ENCODE results near the gene SMARCA4.
"Not testable (repeated sequence)": the region's sequence is repeated elsewhere in the genome, so short reads cannot be mapped to it uniquely, and the experiment has no call there.

Gene SMARCA4

DNA sequence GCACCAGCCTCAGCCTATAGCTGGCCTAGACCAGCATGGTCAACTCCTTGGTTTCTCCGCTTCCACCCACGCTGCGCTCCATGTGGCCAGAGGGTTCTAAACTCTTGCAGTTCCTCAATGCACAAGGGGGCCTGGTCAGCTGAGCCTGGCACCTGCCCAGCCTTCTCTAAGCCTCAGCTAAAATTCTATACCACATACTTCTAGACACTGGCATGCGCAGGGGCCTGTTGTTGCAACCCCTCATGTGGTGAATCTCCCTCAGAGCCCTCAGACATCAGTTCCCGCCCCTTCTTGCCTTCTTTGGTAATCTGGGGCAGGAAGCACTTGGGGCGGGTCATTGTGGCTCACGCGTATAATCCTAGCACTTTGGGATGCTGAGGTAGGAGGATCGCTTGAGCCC, 108.7 kb downstream of the SMARCA4 start:
- no peak for DNase-seq (ENCODE audit: low spot score)

DNA sequence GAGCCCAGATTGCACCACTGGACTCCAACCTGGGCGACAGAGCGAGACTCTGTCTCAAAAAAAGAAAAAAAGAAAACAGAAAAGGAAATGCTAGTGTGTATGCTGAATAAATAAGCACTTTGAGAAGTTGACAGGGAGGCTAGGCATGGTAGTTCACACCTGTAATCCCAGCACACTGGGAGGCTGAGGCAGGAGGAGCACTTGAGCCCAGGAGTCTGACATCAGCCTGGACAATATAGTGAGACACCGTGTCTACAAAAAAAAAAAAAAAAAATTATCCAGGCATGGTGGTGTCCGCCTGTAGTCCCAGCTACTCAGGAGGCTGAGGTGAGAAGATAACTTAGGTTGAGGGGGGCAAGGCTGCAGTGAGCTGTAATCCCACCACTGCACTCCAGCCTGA, 109.3 kb downstream of the SMARCA4 start:
- DNase-seq (ENCODE audit: low spot score) = no peak

DNA sequence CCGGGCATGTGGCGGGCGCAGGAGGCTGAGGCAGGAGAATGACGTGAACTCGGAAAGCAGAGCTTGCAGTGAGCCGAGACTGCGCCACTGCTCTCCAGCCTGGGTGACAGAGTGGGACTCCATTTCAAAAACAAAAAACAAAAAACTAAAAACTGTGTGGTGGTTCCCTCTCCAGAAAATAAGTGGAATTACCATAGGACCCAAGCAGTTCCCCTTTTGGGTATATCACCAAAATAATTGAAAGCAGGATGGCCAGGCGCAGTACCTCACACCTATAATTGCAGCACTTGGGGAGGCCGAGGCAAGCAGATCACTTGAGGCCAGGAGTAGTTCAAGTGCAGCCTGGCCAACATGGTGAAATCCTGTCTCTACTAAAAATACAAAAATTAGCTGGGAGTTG, 112.7 kb downstream of the SMARCA4 start:
- DNase-seq (ENCODE audit: low spot score) = no peak

DNA sequence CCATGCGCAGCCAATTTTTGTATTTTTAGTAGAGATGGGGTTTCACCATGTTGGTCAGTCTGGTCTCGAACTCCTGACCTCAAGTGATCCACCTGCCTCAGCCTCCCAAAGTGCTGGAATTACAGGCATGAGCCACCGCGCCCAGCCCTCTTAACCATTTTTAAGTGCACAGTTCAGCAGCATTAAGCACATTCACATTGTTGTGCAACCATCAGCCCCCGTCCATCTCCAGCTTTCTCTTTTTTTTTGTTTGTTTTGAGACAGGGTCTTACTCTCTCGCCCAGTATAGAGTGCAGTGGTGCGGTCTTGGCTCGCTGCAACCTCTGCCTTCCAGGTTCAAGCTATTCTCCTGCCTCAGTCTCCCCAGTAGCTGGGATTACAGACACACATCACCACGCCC, 116.0 kb downstream of the SMARCA4 start:
- not testable (repeated sequence) for DNase-seq (ENCODE audit: low spot score)

DNA sequence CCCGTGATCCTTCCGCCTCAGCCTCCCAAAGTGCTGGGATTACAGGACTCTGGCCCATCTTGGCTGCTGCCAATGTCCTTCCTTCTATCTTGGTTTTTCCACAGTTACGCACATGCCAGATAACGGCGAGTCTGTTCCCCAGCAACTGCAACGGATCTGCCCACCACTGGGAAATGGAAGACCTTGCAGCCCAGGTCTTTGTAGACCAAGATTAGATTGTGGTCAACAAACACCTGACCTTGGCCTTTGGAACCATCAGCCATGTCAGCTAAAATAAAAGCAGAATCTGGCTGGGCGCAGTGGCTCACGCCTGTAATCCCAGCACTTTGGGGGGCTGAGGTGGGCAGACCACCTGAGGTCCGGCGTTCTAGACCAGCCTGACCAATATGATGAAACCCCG, 118.1 kb downstream of the SMARCA4 start:
- DNase-seq (ENCODE audit: low spot score) = no peak

DNA sequence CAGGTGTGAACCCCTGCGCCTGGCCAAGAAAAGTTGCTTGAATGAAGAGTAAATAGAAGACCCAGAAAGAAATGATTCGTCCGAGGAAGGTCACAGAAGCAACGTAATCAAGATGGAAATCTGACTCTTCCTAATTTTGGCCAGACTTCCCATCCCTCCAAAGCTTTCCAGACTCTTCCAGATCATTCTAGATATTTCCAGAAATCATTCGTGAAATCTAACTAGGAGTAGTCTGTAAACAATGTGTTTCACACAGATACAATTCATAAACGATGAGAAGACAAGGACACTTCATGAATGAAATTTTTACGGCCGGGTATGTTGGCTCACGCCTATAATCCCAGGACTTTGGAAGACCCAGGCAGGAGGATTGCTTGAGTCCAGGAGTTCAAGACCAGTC, 119.2 kb downstream of the SMARCA4 start:
- no peak for DNase-seq (ENCODE audit: low spot score)

DNA sequence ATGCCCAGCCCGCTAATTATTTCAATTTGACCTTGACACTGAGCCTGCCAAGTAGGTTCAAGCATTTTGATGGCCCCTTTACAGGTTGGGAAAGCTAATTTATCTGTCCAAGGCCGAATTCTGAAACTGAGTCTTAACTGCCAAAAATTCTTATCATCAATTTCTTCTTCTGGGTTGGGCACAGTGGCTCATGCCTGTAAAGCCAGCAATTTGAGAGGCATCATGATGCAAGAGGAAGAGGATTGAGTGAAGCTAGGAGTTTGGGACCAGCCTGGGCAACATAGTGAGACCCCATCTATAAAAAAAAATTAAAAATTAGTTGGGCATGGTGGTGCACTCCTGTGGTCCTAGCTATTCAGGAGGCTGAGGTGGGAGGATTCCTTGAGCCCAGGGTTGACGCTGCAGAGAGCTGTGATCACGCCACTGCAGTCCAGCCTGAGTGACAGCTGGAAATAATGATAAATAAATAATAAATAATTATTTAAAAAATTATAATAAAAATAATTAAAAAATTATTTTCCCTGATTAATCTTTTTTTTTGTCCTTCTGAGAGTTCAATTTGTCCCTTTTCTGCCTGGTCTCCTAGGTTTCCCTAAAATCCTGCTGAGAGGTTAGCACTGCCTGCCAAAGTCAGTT, 127.2 kb downstream of the SMARCA4 start:
- DNase-seq (ENCODE audit: low spot score) = no peak

DNA sequence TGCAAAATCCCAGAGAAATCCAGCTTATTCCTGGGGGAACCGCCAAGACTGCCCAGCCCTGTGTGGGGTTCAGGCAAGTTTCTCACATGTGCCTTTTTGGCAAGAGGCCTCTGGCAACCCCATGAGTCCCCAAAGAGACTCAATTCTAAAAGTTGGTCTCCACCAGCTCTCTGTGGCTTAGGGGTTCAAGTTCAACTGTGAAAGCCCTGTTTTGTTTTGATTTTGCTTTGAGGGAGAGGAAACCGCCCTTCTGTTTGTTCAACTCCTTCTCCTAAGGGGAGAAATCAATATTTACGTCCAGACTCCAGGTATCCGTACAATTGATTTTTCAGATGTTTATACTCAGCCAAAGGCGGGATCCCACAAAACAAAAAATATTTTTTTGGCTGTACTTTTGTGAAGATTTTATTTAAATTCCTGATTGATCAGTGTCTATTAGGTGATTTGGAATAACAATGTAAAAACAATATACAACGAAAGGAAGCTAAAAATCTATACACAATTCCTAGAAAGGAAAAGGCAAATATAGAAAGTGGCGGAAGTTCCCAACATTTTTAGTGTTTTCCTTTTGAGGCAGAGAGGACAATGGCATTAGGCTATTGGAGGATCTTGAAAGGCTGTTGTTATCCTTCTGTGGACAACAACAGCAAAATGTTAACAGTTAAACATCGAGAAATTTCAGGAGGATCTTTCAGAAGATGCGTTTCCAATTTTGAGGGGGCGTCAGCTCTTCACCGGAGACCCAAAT, 127.8 kb downstream of the SMARCA4 start:
- no peak for DNase-seq (ENCODE audit: low spot score)

DNA sequence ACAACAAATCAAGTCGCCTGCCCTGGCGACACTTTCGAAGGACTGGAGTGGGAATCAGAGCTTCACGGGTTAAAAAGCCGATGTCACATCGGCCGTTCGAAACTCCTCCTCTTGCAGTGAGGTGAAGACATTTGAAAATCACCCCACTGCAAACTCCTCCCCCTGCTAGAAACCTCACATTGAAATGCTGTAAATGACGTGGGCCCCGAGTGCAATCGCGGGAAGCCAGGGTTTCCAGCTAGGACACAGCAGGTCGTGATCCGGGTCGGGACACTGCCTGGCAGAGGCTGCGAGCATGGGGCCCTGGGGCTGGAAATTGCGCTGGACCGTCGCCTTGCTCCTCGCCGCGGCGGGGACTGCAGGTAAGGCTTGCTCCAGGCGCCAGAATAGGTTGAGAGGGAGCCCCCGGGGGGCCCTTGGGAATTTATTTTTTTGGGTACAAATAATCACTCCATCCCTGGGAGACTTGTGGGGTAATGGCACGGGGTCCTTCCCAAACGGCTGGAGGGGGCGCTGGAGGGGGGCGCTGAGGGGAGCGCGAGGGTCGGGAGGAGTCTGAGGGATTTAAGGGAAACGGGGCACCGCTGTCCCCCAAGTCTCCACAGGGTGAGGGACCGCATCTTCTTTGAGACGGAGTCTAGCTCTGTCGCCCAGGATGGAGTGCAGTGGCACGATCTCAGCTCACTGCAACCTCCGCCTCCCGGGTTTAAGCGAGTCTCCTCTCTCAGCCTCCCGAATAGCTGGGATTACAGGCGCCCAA, 128.6 kb downstream of the SMARCA4 start, which contains the start of gene LDLR:
Gene LDLR (plus strand): TSS at position 210 of the 760 bp plus-strand sequence. CDS start 86 bp downstream, at position 296.
- peak; percentile 77 for DNase-seq (ENCODE audit: low spot score)

DNA sequence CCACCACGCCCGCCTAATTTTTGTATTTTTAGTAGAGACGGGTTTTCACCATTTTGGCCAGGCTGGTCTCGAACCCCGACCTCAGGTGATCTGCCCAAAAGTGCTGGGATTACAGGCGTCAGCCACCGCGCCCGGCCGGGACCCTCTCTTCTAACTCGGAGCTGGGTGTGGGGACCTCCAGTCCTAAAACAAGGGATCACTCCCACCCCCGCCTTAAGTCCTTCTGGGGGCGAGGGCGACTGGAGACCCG, 129.1 kb downstream of the SMARCA4 start:
- not testable (repeated sequence) for DNase-seq (ENCODE audit: low spot score)

DNA sequence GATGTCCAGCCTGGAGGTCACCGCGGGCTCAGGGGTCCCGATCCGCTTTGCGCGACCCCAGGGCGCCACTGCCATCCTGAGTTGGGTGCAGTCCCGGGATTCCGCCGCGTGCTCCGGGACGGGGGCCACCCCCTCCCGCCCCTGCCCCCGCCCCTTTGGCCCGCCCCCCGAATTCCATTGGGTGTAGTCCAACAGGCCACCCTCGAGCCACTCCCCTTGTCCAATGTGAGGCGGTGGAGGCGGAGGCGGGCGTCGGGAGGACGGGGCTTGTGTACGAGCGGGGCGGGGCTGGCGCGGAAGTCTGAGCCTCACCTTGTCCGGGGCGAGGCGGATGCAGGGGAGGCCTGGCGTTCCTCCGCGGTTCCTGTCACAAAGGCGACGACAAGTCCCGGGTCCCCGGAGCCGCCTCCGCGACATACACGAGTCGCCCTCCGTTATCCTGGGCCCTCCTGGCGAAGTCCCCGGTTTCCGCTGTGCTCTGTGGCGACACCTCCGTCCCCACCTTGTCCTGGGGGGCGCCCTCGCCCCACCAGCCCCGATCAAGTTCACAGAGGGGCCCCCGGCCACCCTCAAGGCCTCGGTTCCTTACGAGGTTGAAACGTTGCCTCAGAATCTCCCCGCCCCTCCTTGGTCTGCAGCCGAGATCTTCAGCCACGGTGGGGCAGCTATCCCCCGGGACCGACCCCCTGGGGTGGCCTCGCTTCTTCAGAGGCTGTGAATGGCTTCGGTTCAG, 129.6 kb downstream of the SMARCA4 start:
- DNase-seq (ENCODE audit: low spot score) = peak; percentile 67

DNA sequence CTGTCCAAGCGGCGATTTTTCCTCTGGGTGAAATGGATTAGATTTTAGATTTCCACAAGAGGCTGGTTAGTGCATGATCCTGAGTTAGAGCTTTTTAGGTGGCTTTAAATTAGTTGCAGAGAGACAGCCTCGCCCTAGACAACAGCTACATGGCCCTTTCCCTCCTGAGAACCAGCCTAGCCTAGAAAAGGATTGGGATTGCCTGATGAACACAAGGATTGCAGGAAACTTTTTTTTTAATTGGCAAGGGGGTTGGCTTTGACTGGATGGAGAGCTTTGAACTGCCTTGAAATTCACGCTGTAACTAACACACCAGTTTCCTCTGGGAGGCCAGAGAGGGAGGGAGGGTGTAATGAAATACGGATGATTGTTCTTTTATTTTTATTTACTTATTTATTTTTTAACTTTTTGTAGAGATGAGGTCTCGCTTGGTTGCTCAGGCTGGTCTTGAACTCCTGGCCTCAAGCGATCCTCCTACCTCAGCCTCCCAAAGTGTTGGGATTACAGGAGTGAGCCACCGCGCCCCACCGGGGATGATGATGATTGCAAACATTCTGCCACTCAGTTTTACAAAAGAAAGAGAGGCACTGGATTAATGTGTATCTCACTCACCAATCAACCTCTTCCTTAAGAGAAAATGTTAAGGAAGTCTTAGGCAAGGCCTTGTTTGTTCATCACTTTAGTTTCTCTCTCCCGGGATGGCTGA, 130.3 kb downstream of the SMARCA4 start:
- no peak for DNase-seq (ENCODE audit: low spot score)

DNA sequence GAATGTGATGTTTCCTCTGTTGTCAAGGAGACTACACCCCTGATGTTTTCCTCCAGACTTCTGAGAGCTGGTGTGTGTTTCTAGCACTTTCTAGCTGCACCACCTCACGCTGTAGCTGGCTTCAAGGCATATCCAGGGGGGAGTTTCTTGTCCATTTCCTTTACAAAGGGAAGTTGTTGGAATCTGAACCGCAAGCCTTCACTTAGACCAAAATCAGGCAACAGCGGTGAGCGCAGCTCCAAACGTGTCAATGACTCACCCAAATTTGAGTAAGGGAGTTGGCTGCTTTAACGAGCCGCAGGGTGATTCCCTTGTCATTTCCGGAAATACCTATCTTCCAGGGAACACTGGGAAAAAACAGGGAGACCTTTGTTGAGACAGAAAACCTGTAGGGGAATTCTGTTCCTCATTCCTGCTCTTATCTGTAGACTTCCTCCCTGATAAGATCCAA, 130.9 kb downstream of the SMARCA4 start:
- no peak for DNase-seq (ENCODE audit: low spot score)

DNA sequence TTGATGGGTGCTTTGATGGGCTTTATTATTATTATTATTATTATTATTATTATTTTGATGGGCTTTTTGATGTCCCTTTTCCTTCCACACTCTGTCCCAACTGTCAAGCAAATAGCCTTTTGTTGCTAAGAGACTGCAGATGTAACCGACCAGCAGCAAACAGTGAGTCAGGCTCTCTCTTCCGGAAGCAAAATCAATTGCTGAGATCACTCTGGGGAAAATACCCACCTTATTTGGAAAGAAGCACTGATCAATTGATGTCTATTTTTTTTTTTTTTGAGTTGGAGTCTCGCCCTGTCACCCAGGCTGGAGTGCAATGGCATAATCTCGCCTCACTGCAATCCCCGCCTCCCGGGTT, 131.3 kb downstream of the SMARCA4 start:
- peak; percentile 39 for DNase-seq (ENCODE audit: low spot score)

DNA sequence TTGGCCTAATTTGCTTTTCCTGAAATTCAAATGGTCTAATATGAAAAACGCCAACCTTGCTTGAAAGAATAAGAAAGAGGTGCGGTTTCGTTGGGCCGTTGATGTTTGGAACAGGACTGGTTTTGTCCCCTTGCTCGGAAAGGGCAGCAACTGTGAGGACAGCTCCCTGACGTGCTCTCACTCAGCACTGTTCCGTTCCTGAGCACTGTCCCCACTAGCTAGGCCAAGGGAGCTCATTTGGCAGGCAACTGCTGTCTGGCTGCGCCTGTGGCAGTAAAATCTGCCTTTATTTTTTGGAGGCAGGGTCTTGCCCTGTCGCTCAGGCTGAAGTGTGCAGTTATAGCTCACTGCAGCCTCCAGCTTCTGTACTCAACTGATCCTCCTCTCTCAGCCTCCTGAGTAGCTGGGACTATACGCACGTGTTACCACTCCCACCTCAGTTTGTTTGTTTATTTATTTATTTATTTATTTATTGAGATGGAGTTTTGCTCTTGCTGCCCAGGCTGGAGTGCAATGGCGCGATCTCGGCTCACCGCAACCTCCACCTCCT, 132.9 kb downstream of the SMARCA4 start:
- DNase-seq (ENCODE audit: low spot score) = no peak

DNA sequence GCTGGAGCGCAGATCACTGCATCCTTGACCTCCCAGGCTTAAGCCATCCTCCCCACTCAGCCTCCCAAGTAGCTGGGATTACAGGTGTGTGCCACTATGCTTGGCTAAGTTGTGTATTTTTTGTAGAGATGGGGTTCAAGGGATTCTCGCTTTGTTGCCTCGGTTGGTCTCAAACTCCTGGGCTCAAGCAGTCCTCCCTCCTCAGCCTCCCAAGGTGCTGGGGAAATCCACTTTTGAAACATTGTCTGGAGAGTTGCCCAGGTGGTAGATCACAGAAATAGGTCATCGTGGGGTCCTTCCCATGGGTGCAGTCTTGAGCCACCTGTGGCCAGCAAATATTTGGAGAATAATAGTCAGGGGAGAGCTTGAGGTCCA, 133.7 kb downstream of the SMARCA4 start:
- DNase-seq (ENCODE audit: low spot score) = no peak

DNA sequence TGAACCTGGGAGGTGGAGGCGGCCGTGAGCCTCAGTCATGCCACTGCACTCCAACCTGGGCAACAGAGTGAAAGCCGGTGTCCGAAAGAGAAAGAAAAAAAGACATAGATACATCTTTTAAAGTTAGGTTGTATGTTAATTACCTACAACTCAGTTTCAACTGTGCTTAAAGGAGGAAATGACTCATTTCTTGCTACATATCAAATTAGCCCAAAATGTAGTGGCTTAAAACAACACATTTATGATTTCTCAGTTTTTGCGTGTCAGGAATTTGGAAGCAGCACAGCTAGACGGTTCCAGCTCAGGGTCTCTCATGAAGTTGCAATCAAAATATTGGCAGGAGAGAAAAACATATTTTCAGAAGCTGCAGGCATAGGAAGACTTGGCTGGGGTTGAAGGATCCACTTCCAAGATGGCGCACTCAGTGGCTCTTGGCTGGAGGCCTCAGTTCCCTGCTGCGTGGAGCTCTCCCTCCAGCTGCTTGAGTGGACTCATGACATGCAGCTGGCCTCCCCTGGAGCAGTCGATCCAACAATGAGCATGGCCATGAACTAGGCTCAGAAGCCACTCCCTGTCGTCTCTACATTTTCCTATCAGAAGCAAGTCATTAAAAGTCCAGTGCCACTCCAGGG, 135.5 kb downstream of the SMARCA4 start:
- no peak for DNase-seq (ENCODE audit: low spot score)

DNA sequence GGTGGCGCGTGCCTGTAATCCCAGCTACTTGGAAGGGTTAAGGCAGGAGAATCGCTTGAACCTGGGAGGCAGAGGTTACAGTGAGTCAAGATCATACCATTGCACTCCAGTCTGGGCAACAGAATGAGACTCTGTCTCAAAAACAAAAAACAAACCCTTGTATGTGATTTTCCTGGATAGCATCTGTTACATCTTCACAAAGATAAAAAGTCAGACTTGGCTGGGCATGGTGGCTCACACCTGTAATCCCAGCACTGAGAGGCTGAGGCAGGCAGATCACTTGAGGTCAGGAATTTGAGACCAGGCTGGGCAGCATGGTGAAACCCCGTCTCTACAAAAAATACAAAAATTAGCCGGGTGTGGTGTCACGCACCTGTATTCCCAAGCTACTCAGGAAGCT, 136.5 kb downstream of the SMARCA4 start:
- DNase-seq (ENCODE audit: low spot score) = not testable (repeated sequence)

DNA sequence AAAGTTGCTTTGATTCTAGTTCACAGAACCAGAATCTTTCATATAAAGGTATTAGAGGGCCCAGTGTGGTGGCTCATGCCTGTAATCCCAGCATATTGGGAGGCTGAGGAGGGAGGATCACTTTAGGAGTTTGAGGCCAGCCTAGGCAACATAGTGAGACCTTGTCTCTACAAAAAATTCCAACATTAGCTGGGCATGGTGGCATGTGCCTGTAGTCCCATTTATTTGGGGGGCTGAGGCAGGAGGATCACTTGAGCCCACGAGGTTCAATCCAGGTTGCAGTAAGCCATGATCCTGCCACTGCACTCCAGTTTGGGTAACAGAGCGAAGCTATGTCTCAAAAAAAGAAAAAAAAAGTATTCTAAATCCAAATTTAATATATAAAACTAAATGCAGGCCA, 137.5 kb downstream of the SMARCA4 start:
- DNase-seq (ENCODE audit: low spot score) = no peak

DNA sequence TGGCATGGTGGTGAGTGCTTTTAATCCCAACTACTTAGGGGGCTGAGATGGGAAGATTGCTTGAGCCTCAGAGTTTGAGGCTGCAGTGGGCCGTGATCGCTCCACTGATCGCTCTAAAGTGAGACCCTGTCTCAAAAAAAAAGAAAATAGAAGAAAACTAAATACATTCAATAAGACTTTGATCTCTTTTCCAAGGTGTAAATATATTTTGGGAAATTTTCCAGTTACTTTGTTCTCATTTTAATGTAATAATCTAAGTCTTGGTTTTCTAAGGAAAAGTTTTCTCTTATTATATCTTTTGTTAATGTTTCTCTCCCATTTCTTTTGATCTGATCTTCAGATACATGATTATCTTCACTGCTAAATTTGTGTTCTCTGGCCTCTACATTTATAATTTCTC, 138.0 kb downstream of the SMARCA4 start:
- no peak for DNase-seq (ENCODE audit: low spot score)

DNA sequence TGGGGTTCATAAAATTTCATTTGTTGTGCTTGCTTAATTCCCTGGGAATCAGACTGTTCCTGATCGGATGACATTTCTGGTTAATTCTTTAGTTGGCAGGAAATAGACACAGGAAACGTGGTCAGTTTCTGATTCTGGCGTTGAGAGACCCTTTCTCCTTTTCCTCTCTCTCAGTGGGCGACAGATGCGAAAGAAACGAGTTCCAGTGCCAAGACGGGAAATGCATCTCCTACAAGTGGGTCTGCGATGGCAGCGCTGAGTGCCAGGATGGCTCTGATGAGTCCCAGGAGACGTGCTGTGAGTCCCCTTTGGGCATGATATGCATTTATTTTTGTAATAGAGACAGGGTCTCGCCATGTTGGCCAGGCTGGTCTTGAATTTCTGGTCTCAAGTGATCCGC, 139.2 kb downstream of the SMARCA4 start:
- no peak for DNase-seq (ENCODE audit: low spot score)
